Liver (tissue), 9 donors: ENCODE data around the gene ETAA1. TPM values are rescaled to one million over a fixed set of nuclear protein-coding genes. Genes with fewer than 3 reads are reported as not detected.

Experiments
- DNase-seq: peaks from one replicate; pipeline ENCODE4 v3.0.0-alpha.2; 2017; ENCODE audit warnings: low spot score
- H3K27ac ChIP-seq, 2 donors: one replicate each; pipeline ENCODE4 v1.7.0; 2013; ENCODE audit warnings: inconsistent platforms in 2 of 2, low read length in 2 of 2, control low read depth in 1 of 2, low read depth in 1 of 2, mild to moderate bottlenecking in 1 of 2
- H3K27me3 ChIP-seq, 4 donors: one replicate each; pipeline versions ENCODE4 v1.6.1 to v1.7.0; 2013; ENCODE audit warnings: low read length in 3 of 4, inconsistent platforms in 1 of 4, mild to moderate bottlenecking in 1 of 4, moderate library complexity in 1 of 4; ENCODE audit not compliant: control insufficient read depth in 4 of 4, insufficient read depth in 4 of 4
- H3K36me3 ChIP-seq, 4 donors: one replicate each; pipeline versions ENCODE4 v1.6.1 to v1.7.0; 2013; ENCODE audit warnings: low read length in 3 of 4, mild to moderate bottlenecking in 3 of 4, low read depth in 1 of 4, moderate library complexity in 1 of 4; ENCODE audit not compliant: control insufficient read depth in 4 of 4, insufficient read depth in 3 of 4
- H3K4me1 ChIP-seq, 4 donors: one replicate each; pipeline versions ENCODE4 v1.6.1 to v1.7.0; 2013; ENCODE audit warnings: low read length in 3 of 4, mild to moderate bottlenecking in 3 of 4, moderate library complexity in 1 of 4; ENCODE audit not compliant: control insufficient read depth in 4 of 4, insufficient read depth in 4 of 4
- H3K4me3 ChIP-seq, 3 donors: one replicate each; pipeline versions ENCODE4 v1.6.1 to v1.7.0; 2013; ENCODE audit warnings: low read length in 3 of 3, control low read depth in 1 of 3, low read depth in 1 of 3, mild to moderate bottlenecking in 1 of 3
- H3K9ac ChIP-seq, 2 donors: one replicate each; pipeline ENCODE4 v1.7.0; 2013; ENCODE audit warnings: low read length in 2 of 2, mild to moderate bottlenecking in 2 of 2, moderate library complexity in 2 of 2, control low read depth in 1 of 2, low read depth in 1 of 2
- H3K9me3 ChIP-seq, 4 donors: one replicate each; pipeline versions ENCODE4 v1.6.1 to v1.7.0; 2013; ENCODE audit warnings: low read length in 3 of 4; ENCODE audit not compliant: control insufficient read depth in 4 of 4
- EGR1 ChIP-seq, 2 donors: IDR thresholded peaks; 2 replicates each; pipeline ENCODE4 v1.6.1; 2016 to 2018; ENCODE audit warnings: antibody characterized with exemption in 2 of 2, low read depth in 2 of 2
- FOXA1 ChIP-seq: IDR thresholded peaks from 2 replicates; pipeline ENCODE4 v1.6.1; 2016; ENCODE audit warnings: antibody characterized with exemption
- GABPA ChIP-seq, 2 donors: IDR thresholded peaks in 1 of 2; conservative IDR thresholded peaks in 1 of 2; 2 replicates each; pipeline ENCODE4 v1.6.1; 2016; ENCODE audit warnings: antibody characterized with exemption in 2 of 2, mild to moderate bottlenecking in 1 of 2, moderate library complexity in 1 of 2
- HNF4A ChIP-seq, 2 donors: conservative IDR thresholded peaks; 2 replicates each; pipeline ENCODE4 v1.6.1; 2016; ENCODE audit warnings: antibody characterized with exemption in 2 of 2, mild to moderate bottlenecking in 2 of 2
- HNF4G ChIP-seq: IDR thresholded peaks from 2 replicates; pipeline ENCODE4 v1.6.1; 2016; ENCODE audit warnings: antibody characterized with exemption
- JUND ChIP-seq, 2 donors: IDR thresholded peaks; 2 replicates each; pipeline ENCODE4 v1.6.1; 2016; ENCODE audit warnings: antibody characterized with exemption in 2 of 2
- NR2F2 ChIP-seq: IDR thresholded peaks from 2 replicates; pipeline ENCODE4 v1.6.1; 2016; ENCODE audit warnings: antibody characterized with exemption
- RAD21 ChIP-seq, 2 donors: IDR thresholded peaks; 2 replicates each; pipeline ENCODE4 v1.6.1; 2016; ENCODE audit warnings: antibody characterized with exemption in 2 of 2, mild to moderate bottlenecking in 2 of 2
- RXRA ChIP-seq, 2 donors: IDR thresholded peaks; 2 replicates each; pipeline ENCODE4 v1.6.1; 2017 to 2018; ENCODE audit warnings: antibody characterized with exemption in 2 of 2, mild to moderate bottlenecking in 1 of 2
- TAF1 ChIP-seq: conservative IDR thresholded peaks from 2 replicates; pipeline ENCODE4 v1.6.1; 2016; ENCODE audit warnings: antibody characterized with exemption, mild to moderate bottlenecking
- YY1 ChIP-seq: IDR thresholded peaks from 2 replicates; pipeline ENCODE4 v1.6.1; 2016; ENCODE audit warnings: antibody characterized with exemption, mild to moderate bottlenecking
- WGBS: extraction: QIAGEN DNeasy Blood & Tissue Kit; methylation state at CpG from one replicate; pipeline ENCODE4 v1.1.7; 2013; 5-methylcytosine and 5-hydroxymethylcytosine counted together
- polyA plus RNA-seq, 2 donors: library from polyadenylated mRNA; stranded (reverse) in 1 of 2; unstranded in 1 of 2; fragments of 200-250 nt in 1 of 2; fragments of >200 nt in 1 of 2; fragmentation: Nextera tagmentation in 1 of 2; extraction: Ambion mirVana in 1 of 2; gene quantifications; one replicate each; pipeline versions ENCODE4 v1.2.1 to v1.2.3, GENCODE V29; 2013 to 2015
- total RNA-seq, 2 donors: library from RNA; depleted of rRNA; stranded (reverse); fragments of >200 nt; gene quantifications; one replicate each; pipeline ENCODE4 v1.2.3, GENCODE V29; 2014
- TF ChIP-seq, protein P1 (sequence below): IDR thresholded peaks from 2 replicates; pipeline ENCODE4 v1.6.1; 2016; ENCODE audit warnings: antibody characterized with exemption, mild to moderate bottlenecking
- TF ChIP-seq, protein P2 (sequence below): fragments of 150-350 bp; IDR thresholded peaks from 2 replicates; pipeline ENCODE4 v1.5.1; 2017; ENCODE audit warnings: improper control_type of control experiment, low read depth, low read length; ENCODE audit not compliant: missing input control
- TF ChIP-seq, protein P3 (sequence below): IDR thresholded peaks from 2 replicates; pipeline ENCODE4 v1.6.1; 2016; ENCODE audit warnings: antibody characterized with exemption
- TF ChIP-seq, protein P4 (sequence below): IDR thresholded peaks from 2 replicates; pipeline ENCODE4 v1.6.1; 2016; ENCODE audit warnings: antibody characterized with exemption
- donor health status: healthy.
- donor health status: healthy.
- donor health status: healthy.
- donor health status: healthy.
- donor health status: healthy.

The ETAA1 gene
- total and polyA plus RNA-seq, 4 donors = 2.9 to 7.7 (median 4.9) TPM

DNA sequence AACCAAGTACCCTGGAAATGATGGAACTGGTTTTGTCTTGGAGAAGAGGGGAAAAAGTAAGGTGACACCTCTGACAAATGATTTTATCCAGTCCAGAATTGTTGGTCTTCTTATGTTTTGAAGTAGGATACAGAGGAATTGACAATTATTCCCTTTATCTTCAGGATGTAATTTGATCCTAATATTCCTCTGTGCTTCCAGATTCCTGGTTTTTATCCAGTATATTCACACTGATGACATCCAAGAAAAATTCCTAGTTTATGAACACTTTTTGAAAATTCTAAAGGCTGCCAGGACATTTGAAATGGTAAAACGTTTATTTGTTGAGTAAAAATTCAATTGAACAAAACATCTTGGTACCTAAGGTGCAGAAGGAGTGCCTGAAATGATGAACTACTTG is 22.2 kb upstream of the ETAA1 start:
- H3K27me3 ChIP-seq = no peaks in the 10 kb centered on the region
- peaks cover 0 to 6% (median 0%) of the 10 kb centered on the region in 4 donors for H3K9me3 ChIP-seq
- H3K27ac ChIP-seq = no peak overlapping the region
- no peaks in the 10 kb centered on the region for H3K4me1 ChIP-seq
- no peak for DNase-seq
- H3K4me3 ChIP-seq = no peak overlapping the region
- TF ChIP-seq HNF4A (conservative IDR thresholded peaks at IDR 0.05) (no peak), RXRA (IDR thresholded peaks at IDR 0.05) (no peak), FOXA1 (no peak), RAD21 (IDR thresholded peaks at IDR 0.05) (no peak), JUND (IDR thresholded peaks at IDR 0.05) (no peak), TAF1 (no peak), YY1 (no peak), EGR1 (IDR thresholded peaks at IDR 0.05; ENCODE audit: low read depth in 2 of 2) (no peak), NR2F2 (no peak)
- TF ChIP-seq, protein P1, sequence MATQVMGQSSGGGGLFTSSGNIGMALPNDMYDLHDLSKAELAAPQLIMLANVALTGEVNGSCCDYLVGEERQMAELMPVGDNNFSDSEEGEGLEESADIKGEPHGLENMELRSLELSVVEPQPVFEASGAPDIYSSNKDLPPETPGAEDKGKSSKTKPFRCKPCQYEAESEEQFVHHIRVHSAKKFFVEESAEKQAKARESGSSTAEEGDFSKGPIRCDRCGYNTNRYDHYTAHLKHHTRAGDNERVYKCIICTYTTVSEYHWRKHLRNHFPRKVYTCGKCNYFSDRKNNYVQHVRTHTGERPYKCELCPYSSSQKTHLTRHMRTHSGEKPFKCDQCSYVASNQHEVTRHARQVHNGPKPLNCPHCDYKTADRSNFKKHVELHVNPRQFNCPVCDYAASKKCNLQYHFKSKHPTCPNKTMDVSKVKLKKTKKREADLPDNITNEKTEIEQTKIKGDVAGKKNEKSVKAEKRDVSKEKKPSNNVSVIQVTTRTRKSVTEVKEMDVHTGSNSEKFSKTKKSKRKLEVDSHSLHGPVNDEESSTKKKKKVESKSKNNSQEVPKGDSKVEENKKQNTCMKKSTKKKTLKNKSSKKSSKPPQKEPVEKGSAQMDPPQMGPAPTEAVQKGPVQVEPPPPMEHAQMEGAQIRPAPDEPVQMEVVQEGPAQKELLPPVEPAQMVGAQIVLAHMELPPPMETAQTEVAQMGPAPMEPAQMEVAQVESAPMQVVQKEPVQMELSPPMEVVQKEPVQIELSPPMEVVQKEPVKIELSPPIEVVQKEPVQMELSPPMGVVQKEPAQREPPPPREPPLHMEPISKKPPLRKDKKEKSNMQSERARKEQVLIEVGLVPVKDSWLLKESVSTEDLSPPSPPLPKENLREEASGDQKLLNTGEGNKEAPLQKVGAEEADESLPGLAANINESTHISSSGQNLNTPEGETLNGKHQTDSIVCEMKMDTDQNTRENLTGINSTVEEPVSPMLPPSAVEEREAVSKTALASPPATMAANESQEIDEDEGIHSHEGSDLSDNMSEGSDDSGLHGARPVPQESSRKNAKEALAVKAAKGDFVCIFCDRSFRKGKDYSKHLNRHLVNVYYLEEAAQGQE = no peak
- TF ChIP-seq, protein P2, sequence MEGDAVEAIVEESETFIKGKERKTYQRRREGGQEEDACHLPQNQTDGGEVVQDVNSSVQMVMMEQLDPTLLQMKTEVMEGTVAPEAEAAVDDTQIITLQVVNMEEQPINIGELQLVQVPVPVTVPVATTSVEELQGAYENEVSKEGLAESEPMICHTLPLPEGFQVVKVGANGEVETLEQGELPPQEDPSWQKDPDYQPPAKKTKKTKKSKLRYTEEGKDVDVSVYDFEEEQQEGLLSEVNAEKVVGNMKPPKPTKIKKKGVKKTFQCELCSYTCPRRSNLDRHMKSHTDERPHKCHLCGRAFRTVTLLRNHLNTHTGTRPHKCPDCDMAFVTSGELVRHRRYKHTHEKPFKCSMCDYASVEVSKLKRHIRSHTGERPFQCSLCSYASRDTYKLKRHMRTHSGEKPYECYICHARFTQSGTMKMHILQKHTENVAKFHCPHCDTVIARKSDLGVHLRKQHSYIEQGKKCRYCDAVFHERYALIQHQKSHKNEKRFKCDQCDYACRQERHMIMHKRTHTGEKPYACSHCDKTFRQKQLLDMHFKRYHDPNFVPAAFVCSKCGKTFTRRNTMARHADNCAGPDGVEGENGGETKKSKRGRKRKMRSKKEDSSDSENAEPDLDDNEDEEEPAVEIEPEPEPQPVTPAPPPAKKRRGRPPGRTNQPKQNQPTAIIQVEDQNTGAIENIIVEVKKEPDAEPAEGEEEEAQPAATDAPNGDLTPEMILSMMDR = no peak
- TF ChIP-seq, protein P3, sequence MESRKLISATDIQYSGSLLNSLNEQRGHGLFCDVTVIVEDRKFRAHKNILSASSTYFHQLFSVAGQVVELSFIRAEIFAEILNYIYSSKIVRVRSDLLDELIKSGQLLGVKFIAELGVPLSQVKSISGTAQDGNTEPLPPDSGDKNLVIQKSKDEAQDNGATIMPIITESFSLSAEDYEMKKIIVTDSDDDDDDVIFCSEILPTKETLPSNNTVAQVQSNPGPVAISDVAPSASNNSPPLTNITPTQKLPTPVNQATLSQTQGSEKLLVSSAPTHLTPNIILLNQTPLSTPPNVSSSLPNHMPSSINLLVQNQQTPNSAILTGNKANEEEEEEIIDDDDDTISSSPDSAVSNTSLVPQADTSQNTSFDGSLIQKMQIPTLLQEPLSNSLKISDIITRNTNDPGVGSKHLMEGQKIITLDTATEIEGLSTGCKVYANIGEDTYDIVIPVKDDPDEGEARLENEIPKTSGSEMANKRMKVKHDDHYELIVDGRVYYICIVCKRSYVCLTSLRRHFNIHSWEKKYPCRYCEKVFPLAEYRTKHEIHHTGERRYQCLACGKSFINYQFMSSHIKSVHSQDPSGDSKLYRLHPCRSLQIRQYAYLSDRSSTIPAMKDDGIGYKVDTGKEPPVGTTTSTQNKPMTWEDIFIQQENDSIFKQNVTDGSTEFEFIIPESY = no peak
- no peak overlapping the region for H3K9ac ChIP-seq
- WGBS = 31% methylated on average over 1 of the region's 1 CpG
- no peaks in the 10 kb centered on the region for H3K36me3 ChIP-seq

DNA sequence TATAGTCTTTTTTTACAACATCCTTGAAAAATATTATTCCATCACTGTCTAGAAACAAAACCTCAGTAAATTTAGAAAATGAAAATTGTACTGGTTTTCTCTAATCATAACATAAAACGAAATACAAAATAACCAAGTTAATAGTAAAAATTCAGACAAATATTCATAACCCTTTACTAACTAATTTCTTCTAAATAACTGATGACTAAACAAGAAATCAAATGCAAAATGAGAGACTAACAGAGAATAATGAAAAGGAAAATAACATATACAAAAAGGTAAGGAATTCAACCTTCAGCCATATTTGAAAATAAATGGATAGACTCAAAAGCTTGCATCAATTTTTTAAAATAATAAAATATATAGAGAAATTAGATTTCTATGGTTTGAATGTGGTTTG is 18.6 kb upstream of the ETAA1 start:
- TF ChIP-seq HNF4A (conservative IDR thresholded peaks at IDR 0.05) = no peak
- TF ChIP-seq RAD21 (IDR thresholded peaks at IDR 0.05) = no peak
- no peak for TF ChIP-seq TAF1
- no peak for TF ChIP-seq YY1
- TF ChIP-seq GABPA (IDR thresholded peaks at IDR 0.05 in 1 of 2, conservative IDR thresholded peaks at IDR 0.05 in 1 of 2) = no peak
- TF ChIP-seq, protein P4, sequence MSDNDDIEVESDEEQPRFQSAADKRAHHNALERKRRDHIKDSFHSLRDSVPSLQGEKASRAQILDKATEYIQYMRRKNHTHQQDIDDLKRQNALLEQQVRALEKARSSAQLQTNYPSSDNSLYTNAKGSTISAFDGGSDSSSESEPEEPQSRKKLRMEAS = no peak
- TF ChIP-seq, protein P1 = no peak
- TF ChIP-seq, protein P2 = no peak
- TF ChIP-seq HNF4G = no peak
- no peak for TF ChIP-seq EGR1 (IDR thresholded peaks at IDR 0.05; ENCODE audit: low read depth in 2 of 2)
- TF ChIP-seq, protein P3 = no peak
- TF ChIP-seq JUND (IDR thresholded peaks at IDR 0.05) = no peak
- no peak for DNase-seq
- Histone ChIP-seq H3K9me3 (peaks cover 0 to 6% (median 0%) of the 10 kb centered on the region in 4 donors), H3K4me3 (no peak overlapping the region), H3K27me3 (no peaks in the 10 kb centered on the region), H3K4me1 (no peaks in the 10 kb centered on the region), H3K36me3 (no peaks in the 10 kb centered on the region), H3K9ac (no peak overlapping the region), H3K27ac (no peak overlapping the region)
- 81% methylated on average over 1 of the region's 1 CpG for WGBS
